Measurements from ENCODE around the gene AKNA. TPM values are rescaled to one million over a fixed set of nuclear protein-coding genes. Genes with fewer than 3 reads are reported as not detected.

AKNA gene
- total RNA-seq, 1 donor from 2014 or later = 11.4 TPM

GRCh38 chr9:114307899-114308267, 79.9 kb downstream of the AKNA start:
- no peak overlapping the region for H2AFZ ChIP-seq (replicated peaks)
- no peak overlapping the region for H3K27ac ChIP-seq
- H3K4me2 ChIP-seq = no peak overlapping the region
- Mint-ChIP-seq H3K27me3 (ENCODE audit: insufficient read depth, low read depth) (peaks cover 3% of the 10 kb centered on the region), H3K4me1 (peaks cover 4% of the 10 kb centered on the region), H3K9me3 (no peaks in the 10 kb centered on the region), H3K36me3 (peaks cover 2% of the 10 kb centered on the region), H3K4me3 (no peak overlapping the region), H3K27ac (no peak overlapping the region)
- H3K9ac ChIP-seq = no peak overlapping the region
- no peaks in the 10 kb centered on the region for H4K20me1 ChIP-seq (ENCODE audit: low read depth)
- no peak for DNase-seq (ENCODE audit: low spot score)
- no peaks in the 10 kb centered on the region for H3F3A ChIP-seq (ENCODE audit: low read depth)
- H3K36me3 ChIP-seq = no peaks in the 10 kb centered on the region
- H3K27me3 ChIP-seq = no peaks in the 10 kb centered on the region
- no peaks in the 10 kb centered on the region for H3K9me3 ChIP-seq (ENCODE audit: low read depth)
- TF ChIP-seq CTCF (IDR thresholded peaks at IDR 0.05) (no peak), EZH2 (IDR thresholded peaks at IDR 0.05) (no peak), EZH2phosphoT487 (IDR thresholded peaks at IDR 0.05) (no peak)
- no peak overlapping the region for H3K4me3 ChIP-seq
- no peaks in the 10 kb centered on the region for H3K79me2 ChIP-seq (ENCODE audit: low read depth)
- no peaks in the 10 kb centered on the region for H3K4me1 ChIP-seq

- no peaks in the 10 kb centered on the region for H3K9me3 Mint-ChIP-seq
- no peak overlapping the region for H3K27ac Mint-ChIP-seq
- no peaks in the 10 kb centered on the region for H3K27me3 ChIP-seq
- no peak for DNase-seq (ENCODE audit: low spot score)
- no peaks in the 10 kb centered on the region for H3F3A ChIP-seq (ENCODE audit: low read depth)
- TF ChIP-seq EZH2phosphoT487 (IDR thresholded peaks at IDR 0.05) (no peak), CTCF (IDR thresholded peaks at IDR 0.05) (no peak), EZH2 (IDR thresholded peaks at IDR 0.05) (no peak)
- no peak overlapping the region for H2AFZ ChIP-seq (replicated peaks)
- H3K4me1 ChIP-seq = no peaks in the 10 kb centered on the region
- H3K27me3 Mint-ChIP-seq (ENCODE audit: insufficient read depth, low read depth) = peaks cover 2% of the 10 kb centered on the region
- H3K4me3 Mint-ChIP-seq = no peak overlapping the region
- H3K9me3 ChIP-seq (ENCODE audit: low read depth) = no peaks in the 10 kb centered on the region
- no peaks in the 10 kb centered on the region for H4K20me1 ChIP-seq (ENCODE audit: low read depth)
- no peaks in the 10 kb centered on the region for H3K79me2 ChIP-seq (ENCODE audit: low read depth)
- H3K4me2 ChIP-seq = no peak overlapping the region
- peaks cover 4% of the 10 kb centered on the region for H3K4me1 Mint-ChIP-seq
- no peak overlapping the region for H3K9ac ChIP-seq
- H3K4me3 ChIP-seq = no peak overlapping the region
- H3K36me3 ChIP-seq = no peaks in the 10 kb centered on the region
- H3K27ac ChIP-seq = no peak overlapping the region
- peaks cover 5% of the 10 kb centered on the region for H3K36me3 Mint-ChIP-seq
Observed at GRCh38 chr9:114304416-114305188, 83.2 kb downstream of the AKNA start.

GRCh38 chr9:114303977-114304376, 83.8 kb downstream of the AKNA start:
- Histone ChIP-seq H3K36me3 (no peaks in the 10 kb centered on the region), H3K27ac (no peak overlapping the region), H3K4me3 (no peak overlapping the region), H3K9me3 (ENCODE audit: low read depth) (no peaks in the 10 kb centered on the region), H3F3A (ENCODE audit: low read depth) (no peaks in the 10 kb centered on the region), H3K27me3 (no peaks in the 10 kb centered on the region), H4K20me1 (ENCODE audit: low read depth) (no peaks in the 10 kb centered on the region), H3K4me1 (no peaks in the 10 kb centered on the region), H2AFZ (replicated peaks) (no peak overlapping the region), H3K9ac (no peak overlapping the region), H3K4me2 (no peak overlapping the region), H3K79me2 (ENCODE audit: low read depth) (no peaks in the 10 kb centered on the region)
- Mint-ChIP-seq H3K27me3 (ENCODE audit: insufficient read depth, low read depth) (peaks cover 2% of the 10 kb centered on the region), H3K36me3 (peaks cover 3% of the 10 kb centered on the region), H3K9me3 (no peaks in the 10 kb centered on the region), H3K27ac (no peak overlapping the region), H3K4me3 (no peak overlapping the region), H3K4me1 (peaks cover 4% of the 10 kb centered on the region)
- TF ChIP-seq EZH2phosphoT487 (IDR thresholded peaks at IDR 0.05) (no peak), CTCF (IDR thresholded peaks at IDR 0.05) (no peak), EZH2 (IDR thresholded peaks at IDR 0.05) (no peak)
- no peak for DNase-seq (ENCODE audit: low spot score)
